Activated naive CD8-positive, alpha-beta T cell (primary cell): Measurements from ENCODE around the gene HORMAD2.

ENCODE experiments used
- H3K27ac Mint-ChIP-seq: one replicate; pipeline ENCODE4 v1.8.0; 2021; ENCODE audit warnings: mixed read lengths
- H3K27me3 Mint-ChIP-seq: one replicate; pipeline ENCODE4 v1.8.0; 2021; ENCODE audit warnings: mixed read lengths
- H3K36me3 Mint-ChIP-seq: one replicate; pipeline ENCODE4 v1.8.0; 2021; ENCODE audit warnings: mixed read lengths
- H3K4me1 Mint-ChIP-seq: one replicate; pipeline ENCODE4 v1.8.0; 2021; ENCODE audit warnings: low read depth, mixed read lengths
- H3K4me3 Mint-ChIP-seq: one replicate; pipeline ENCODE4 v1.8.0; 2021; ENCODE audit warnings: mild to moderate bottlenecking, mixed read lengths
- H3K9me3 Mint-ChIP-seq: one replicate; pipeline ENCODE4 v1.8.0; 2021; ENCODE audit warnings: low read depth, mixed read lengths

Gene HORMAD2

DNA sequence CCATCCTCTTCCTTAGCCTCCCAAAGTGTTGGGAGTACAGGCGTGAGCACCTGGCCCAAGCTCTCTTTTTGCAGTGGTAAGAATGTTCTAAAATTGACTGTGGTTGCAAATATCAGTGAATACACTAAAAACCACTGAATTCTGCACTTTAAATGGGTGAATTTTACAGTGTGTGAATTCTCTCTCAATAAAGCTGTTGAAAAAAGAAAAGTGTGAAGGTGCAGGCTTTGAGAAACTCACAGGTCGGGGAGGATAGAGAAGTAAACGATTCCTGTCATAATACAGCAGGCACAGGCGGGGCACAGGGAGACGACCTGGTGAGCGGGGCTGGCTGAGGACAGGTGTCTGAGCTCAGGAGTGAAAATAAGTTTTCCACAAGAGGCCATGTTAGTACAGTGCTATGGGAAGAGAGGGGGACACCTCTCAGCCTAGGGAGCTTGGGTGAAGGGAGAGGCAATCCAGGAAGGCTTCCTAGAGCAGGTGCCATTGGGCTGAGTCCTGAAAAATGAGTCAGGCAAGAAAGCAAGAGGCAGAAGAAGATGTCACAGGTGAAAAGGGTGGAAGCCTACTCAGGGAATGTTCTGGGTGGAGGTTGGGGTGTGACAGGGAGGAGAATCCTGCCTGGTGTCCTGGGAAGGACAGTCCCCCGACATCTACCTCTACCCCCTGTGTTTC is 140.2 kb downstream of the HORMAD2 start:
- no peaks in the 10 kb centered on the region for H3K27me3 Mint-ChIP-seq
- H3K4me1 Mint-ChIP-seq: peaks cover 38% of the 10 kb centered on the region
- peak overlapping the region; percentile 87 for H3K27ac Mint-ChIP-seq
- peak overlapping the region; percentile 53 for H3K4me3 Mint-ChIP-seq
- H3K36me3 Mint-ChIP-seq: no peaks in the 10 kb centered on the region
- no peaks in the 10 kb centered on the region for H3K9me3 Mint-ChIP-seq

DNA sequence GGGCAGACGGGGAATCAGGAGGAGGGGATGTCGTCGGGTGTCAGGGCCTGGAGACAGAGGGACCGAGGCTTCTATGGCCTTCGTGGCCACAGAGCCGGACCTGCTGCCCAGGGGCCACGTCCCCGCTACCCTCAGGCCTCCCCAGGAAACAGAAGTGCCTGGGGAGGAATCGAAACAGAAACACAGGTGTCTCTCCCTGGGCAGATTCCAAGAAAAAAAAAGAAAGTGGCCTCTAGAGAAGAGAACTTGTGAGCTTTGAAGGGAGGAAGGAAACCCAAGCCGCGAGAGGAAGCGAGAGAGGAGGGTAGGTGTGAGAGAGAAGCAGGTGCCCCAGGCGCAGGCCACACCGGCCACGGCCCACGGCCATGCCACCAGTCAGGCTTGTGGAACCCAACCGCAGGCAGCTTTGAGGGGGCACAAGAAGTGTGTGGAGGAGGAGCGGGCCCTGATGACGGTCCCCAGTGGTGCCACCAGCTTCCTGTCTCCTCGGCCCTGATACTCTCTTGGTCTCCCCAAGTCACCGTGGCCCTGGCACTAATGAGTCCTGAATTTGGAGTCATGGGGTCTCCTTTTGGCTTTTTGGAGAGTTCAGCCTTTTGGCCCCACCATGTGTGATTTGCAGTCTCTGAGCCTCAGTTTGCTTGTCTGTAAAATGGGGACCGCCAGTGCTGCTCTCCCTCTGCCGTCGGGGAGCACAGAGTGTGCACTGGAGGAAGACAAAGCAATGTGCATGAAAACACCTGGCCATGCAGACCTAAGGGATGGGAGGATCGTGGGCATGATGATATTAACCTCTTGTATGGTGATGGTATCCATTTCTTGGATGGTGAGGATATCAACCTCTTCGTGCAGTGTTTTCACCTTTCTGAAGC is 141.1 kb downstream of the HORMAD2 start:
- Mint-ChIP-seq H3K4me1 (peaks cover 44% of the 10 kb centered on the region), H3K27me3 (no peaks in the 10 kb centered on the region), H3K27ac (peak overlapping the region; percentile 87), H3K36me3 (no peaks in the 10 kb centered on the region), H3K9me3 (no peaks in the 10 kb centered on the region), H3K4me3 (peak overlapping the region; percentile 53)

DNA sequence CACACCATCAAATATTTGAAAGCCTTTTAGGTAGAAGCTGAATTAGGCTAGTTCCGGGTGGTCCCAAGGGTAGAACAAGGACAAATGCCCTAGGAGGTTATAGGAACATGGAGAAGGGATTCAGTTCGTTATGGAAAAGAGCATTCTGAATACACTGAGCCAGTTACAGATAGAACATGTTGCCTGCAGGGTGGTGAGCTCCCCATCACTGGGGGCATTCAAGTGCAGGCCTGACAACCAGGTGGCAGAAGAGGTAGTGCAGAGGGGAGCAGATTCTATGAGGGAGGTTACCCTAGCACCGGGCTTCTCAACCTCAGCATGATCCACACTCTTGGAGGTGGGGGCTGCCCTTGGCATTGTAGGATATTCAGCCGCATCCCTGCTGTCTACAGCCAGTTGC is 142.1 kb downstream of the HORMAD2 start:
- no peaks in the 10 kb centered on the region for H3K36me3 Mint-ChIP-seq
- peak overlapping the region; percentile 22 for H3K27ac Mint-ChIP-seq
- peaks cover 44% of the 10 kb centered on the region for H3K4me1 Mint-ChIP-seq
- no peaks in the 10 kb centered on the region for H3K9me3 Mint-ChIP-seq
- H3K27me3 Mint-ChIP-seq: no peaks in the 10 kb centered on the region
- no peak overlapping the region for H3K4me3 Mint-ChIP-seq

DNA sequence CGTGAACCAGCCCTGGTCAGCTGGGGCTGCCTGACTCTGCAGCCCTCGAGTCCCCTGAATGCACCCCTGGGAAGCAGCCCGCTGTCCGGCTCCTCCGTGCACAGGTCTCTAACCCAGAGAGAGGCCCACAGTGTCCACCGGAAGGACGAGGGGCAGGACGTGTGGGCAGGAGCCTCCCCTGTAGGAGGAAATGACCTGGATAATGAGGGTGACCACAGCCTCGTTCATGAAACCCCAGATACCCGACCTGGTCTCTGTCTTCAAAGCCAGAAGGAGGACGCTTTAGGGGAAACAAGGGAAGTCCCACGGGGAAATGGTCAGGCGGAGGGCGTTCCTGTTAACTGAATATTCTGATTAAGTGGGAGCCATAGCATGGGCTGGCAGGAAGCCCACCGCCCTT is 143.0 kb downstream of the HORMAD2 start:
- Mint-ChIP-seq H3K27me3 (no peaks in the 10 kb centered on the region), H3K4me1 (peaks cover 51% of the 10 kb centered on the region), H3K36me3 (no peaks in the 10 kb centered on the region), H3K4me3 (no peak overlapping the region), H3K9me3 (no peaks in the 10 kb centered on the region), H3K27ac (peak overlapping the region; percentile 28)

- H3K4me3 Mint-ChIP-seq: no peak overlapping the region
- peaks cover 53% of the 10 kb centered on the region for H3K4me1 Mint-ChIP-seq
- no peak overlapping the region for H3K27ac Mint-ChIP-seq
- H3K9me3 Mint-ChIP-seq: no peaks in the 10 kb centered on the region
- no peaks in the 10 kb centered on the region for H3K27me3 Mint-ChIP-seq
- H3K36me3 Mint-ChIP-seq: no peaks in the 10 kb centered on the region
Measured at GRCh38 chr22:30224161-30224857, 144.0 kb downstream of the HORMAD2 start.

DNA sequence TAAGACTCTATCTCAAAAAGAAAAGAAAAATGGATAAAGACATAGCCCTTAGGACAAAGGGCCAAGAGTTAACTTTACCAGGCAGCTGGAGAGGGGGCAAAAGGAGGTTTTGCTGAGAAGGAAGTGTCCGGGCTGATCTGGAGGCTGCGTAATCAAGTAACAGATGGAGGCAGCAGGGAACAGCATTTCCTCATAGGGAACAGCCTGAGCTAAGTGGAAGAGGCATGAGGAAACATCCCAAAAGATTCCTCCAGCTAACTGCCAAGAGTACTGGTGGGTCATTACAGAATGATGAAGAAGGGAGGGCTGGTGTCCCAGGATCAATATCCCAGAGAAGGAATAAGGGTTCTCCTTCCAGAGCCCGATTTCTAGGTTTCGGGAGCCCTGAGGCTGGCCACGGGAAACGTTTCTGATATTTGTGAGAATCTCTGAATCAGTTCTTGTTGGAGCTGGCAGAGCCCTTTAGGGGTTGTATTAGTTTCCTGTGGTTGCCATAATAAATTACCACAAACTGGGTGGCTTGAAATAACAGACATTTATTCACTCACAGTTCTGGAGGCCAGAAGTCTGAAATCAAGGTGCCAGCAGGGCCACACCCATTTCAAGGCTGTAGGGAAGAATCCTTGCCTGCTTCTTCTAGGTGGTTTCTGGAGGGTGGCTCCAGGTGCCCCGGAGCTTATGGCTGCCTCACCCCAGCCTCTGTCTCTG is 145.1 kb downstream of the HORMAD2 start:
- peaks cover 43% of the 10 kb centered on the region for H3K4me1 Mint-ChIP-seq
- H3K4me3 Mint-ChIP-seq: no peak overlapping the region
- H3K36me3 Mint-ChIP-seq: no peaks in the 10 kb centered on the region
- no peaks in the 10 kb centered on the region for H3K27me3 Mint-ChIP-seq
- peak overlapping the region; percentile 69 for H3K27ac Mint-ChIP-seq
- no peaks in the 10 kb centered on the region for H3K9me3 Mint-ChIP-seq

GRCh38 chr22:30226192-30226832 is 146.0 kb downstream of the HORMAD2 start:
- H3K27ac Mint-ChIP-seq: peak overlapping the region; percentile 8
- H3K4me3 Mint-ChIP-seq: no peak overlapping the region
- H3K4me1 Mint-ChIP-seq: peaks cover 33% of the 10 kb centered on the region
- H3K36me3 Mint-ChIP-seq: no peaks in the 10 kb centered on the region
- no peaks in the 10 kb centered on the region for H3K27me3 Mint-ChIP-seq
- H3K9me3 Mint-ChIP-seq: no peaks in the 10 kb centered on the region
